GM23248 (cell line): Measurements from ENCODE around the gene CARD11. TPM values are rescaled to one million over a fixed set of nuclear protein-coding genes. Genes with fewer than 3 reads are reported as not detected.

ENCODE experiments used
- DNase-seq: peaks from one replicate; pipeline ENCODE4 v3.0.0-alpha.2; 2015
- H2AFZ ChIP-seq: fragments of 200-600 bp; sonication (generic); 2 replicates; pipeline ENCODE4 v1.6.1; 2016; ENCODE audit warnings: antibody characterized with exemption
- H3F3A ChIP-seq: fragments of 200-600 bp; sonication (generic); 2 replicates; pipeline ENCODE4 v1.6.1; 2016; ENCODE audit warnings: mild to moderate bottlenecking, antibody characterized with exemption, mixed run types; ENCODE audit not compliant: insufficient read depth
- H3K27ac ChIP-seq: fragments of 200-600 bp; sonication (generic); 2 replicates; pipeline ENCODE4 v1.5.1; 2016; ENCODE audit warnings: mild to moderate bottlenecking
- H3K27me3 ChIP-seq: fragments of 200-600 bp; sonication (generic); replicated peaks from 2 replicates; pipeline ENCODE4 v1.6.1; 2016; ENCODE audit warnings: mild to moderate bottlenecking; ENCODE audit not compliant: insufficient read depth
- H3K36me3 ChIP-seq: fragments of 200-600 bp; sonication (generic); 2 replicates; pipeline ENCODE4 v1.6.1; 2016; ENCODE audit warnings: low read depth, mild to moderate bottlenecking
- H3K4me1 ChIP-seq: fragments of 200-600 bp; sonication (generic); 2 replicates; pipeline ENCODE4 v1.6.1; 2016; ENCODE audit warnings: mild to moderate bottlenecking; ENCODE audit not compliant: insufficient read depth
- H3K4me2 ChIP-seq: fragments of 200-600 bp; sonication (generic); one replicate; pipeline ENCODE4 v1.6.1; 2016; ENCODE audit warnings: mild to moderate bottlenecking; ENCODE audit not compliant: unreplicated experiment
- H3K4me3 ChIP-seq: fragments of 200-600 bp; sonication (generic); 2 replicates; pipeline ENCODE4 v1.5.1; 2016; ENCODE audit warnings: mild to moderate bottlenecking
- H3K79me2 ChIP-seq: fragments of 200-600 bp; sonication (generic); 2 replicates; pipeline ENCODE4 v1.6.1; 2016; ENCODE audit warnings: mild to moderate bottlenecking; ENCODE audit not compliant: insufficient read depth
- H3K9ac ChIP-seq: fragments of 200-600 bp; sonication (generic); 2 replicates; pipeline ENCODE4 v1.6.1; 2016; ENCODE audit warnings: mild to moderate bottlenecking
- H3K9me2 ChIP-seq: fragments of 200-600 bp; sonication (generic); 2 replicates; pipeline ENCODE4 v1.6.1; 2016; ENCODE audit warnings: mixed run types, mild to moderate bottlenecking, moderate library complexity; ENCODE audit not compliant: insufficient read depth
- H3K9me3 ChIP-seq: fragments of 200-600 bp; sonication (generic); one replicate; pipeline ENCODE4 v1.6.1; 2017; ENCODE audit warnings: low read depth
- H4K20me1 ChIP-seq: fragments of 200-600 bp; sonication (generic); 2 replicates; pipeline ENCODE4 v1.6.0; 2016; ENCODE audit not compliant: insufficient read depth
- EZH2 ChIP-seq: fragments of 200-600 bp; sonication (generic); IDR thresholded peaks from 2 replicates; pipeline ENCODE4 v1.6.1; 2018; ENCODE audit warnings: antibody characterized with exemption, mild to moderate bottlenecking; ENCODE audit not compliant: insufficient read depth, poor library complexity, severe bottlenecking
- EZH2phosphoT487 ChIP-seq: fragments of 200-600 bp; sonication (generic); IDR thresholded peaks from 2 replicates; pipeline ENCODE4 v1.6.1; 2018; ENCODE audit warnings: antibody characterized with exemption, moderate library complexity, mild to moderate bottlenecking, low read depth; ENCODE audit not compliant: insufficient read depth
- WGBS, 2 experiments: methylation state at CpG; one replicate each; pipeline ENCODE4 v1.1.6; 2015 to 2017; ENCODE audit warnings: low lambda C conversion rate in 2 of 2, low coverage in 1 of 2; ENCODE audit errors: missing lambda C conversion rate in 2 of 2; 5-methylcytosine and 5-hydroxymethylcytosine counted together
- in situ Hi-C: fragments of 300-500 bp; cut with MboI; formaldehyde crosslinking; loops from 2 replicates; pipeline ENCODE4 v1.15.0; 2020
- polyA plus RNA-seq: library from polyadenylated mRNA; unstranded; fragments of >200 nt; fragmentation: Nextera tagmentation; extraction: Ambion mirVana; gene quantifications from 2 replicates; pipeline ENCODE4 v1.2.1, GENCODE V29; 2016
- total RNA-seq: library from RNA; depleted of rRNA; stranded (reverse); fragments of >200 nt; shearing (Covaris generic); gene quantifications from 2 replicates; pipeline ENCODE4 v1.2.3, GENCODE V29; 2014

CARD11 gene
- total and polyA plus RNA-seq, 2 experiments from 2014 or later, result not detected

DNA sequence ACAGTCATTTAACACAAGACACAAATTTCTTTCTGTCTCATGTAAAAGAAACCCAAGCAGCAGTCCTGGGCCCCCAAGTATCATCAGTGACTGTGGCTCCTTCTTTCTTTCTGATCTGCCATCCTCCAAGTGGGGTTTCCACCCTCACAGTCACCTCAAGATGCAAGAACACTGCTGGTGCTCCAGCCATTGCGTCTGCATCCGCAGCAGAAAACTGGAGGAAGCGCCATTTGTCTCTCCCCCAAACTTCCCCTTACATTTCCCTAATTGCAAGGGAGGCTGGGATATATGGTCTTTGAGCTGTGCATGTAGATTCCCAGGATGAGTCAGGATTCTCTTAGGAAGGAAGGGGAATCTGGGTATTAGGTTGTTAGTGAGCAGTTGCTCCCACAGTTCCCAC, 138.6 kb downstream of the CARD11 start:
- DNase-seq, result no peak
- Histone ChIP-seq H3K36me3 (no peaks in the 10 kb centered on the region), H3K27ac (no peak overlapping the region), H2AFZ (no peak overlapping the region), H3F3A (no peaks in the 10 kb centered on the region), H3K79me2 (no peaks in the 10 kb centered on the region), H3K4me2 (no peak overlapping the region), H3K9me2 (no peaks in the 10 kb centered on the region), H3K4me3 (no peak overlapping the region), H3K27me3 (peaks cover 4% of the 10 kb centered on the region; the same call in 1 of the 2 replicates), H3K4me1 (no peaks in the 10 kb centered on the region), H3K9ac (no peak overlapping the region), H3K9me3 (no peaks in the 10 kb centered on the region), H4K20me1 (no peaks in the 10 kb centered on the region)
- TF ChIP-seq EZH2, result no peak
- no peak for TF ChIP-seq EZH2phosphoT487
- in situ Hi-C loops, result no loop called here
- 77 to 81% methylated on average over 3 of the region's 3 CpGs for WGBS, 2 experiments

GRCh38 chr7:2904202-2904601, 139.5 kb downstream of the CARD11 start:
- Histone ChIP-seq H3F3A (no peaks in the 10 kb centered on the region), H3K9me2 (no peaks in the 10 kb centered on the region), H3K27me3 (peaks cover 4% of the 10 kb centered on the region; the same call in 1 of the 2 replicates), H3K4me1 (no peaks in the 10 kb centered on the region), H3K4me3 (no peak overlapping the region), H3K9ac (no peak overlapping the region), H2AFZ (no peak overlapping the region), H3K79me2 (no peaks in the 10 kb centered on the region), H3K9me3 (no peaks in the 10 kb centered on the region), H3K4me2 (no peak overlapping the region), H3K36me3 (no peaks in the 10 kb centered on the region), H4K20me1 (no peaks in the 10 kb centered on the region), H3K27ac (no peak overlapping the region)
- 56 to 59% methylated on average over 16 of the region's 16 CpGs for WGBS, 2 experiments
- in situ Hi-C loops, result no loop called here
- DNase-seq, result no peak
- TF ChIP-seq EZH2phosphoT487, result no peak

GRCh38 chr7:2903682-2904162, 139.9 kb downstream of the CARD11 start:
- TF ChIP-seq EZH2, result no peak
- no peak for TF ChIP-seq EZH2phosphoT487
- DNase-seq, result peak; percentile 15
- 38 to 39% methylated on average over 14 to 15 of the region's 15 CpGs for WGBS, 2 experiments

DNA sequence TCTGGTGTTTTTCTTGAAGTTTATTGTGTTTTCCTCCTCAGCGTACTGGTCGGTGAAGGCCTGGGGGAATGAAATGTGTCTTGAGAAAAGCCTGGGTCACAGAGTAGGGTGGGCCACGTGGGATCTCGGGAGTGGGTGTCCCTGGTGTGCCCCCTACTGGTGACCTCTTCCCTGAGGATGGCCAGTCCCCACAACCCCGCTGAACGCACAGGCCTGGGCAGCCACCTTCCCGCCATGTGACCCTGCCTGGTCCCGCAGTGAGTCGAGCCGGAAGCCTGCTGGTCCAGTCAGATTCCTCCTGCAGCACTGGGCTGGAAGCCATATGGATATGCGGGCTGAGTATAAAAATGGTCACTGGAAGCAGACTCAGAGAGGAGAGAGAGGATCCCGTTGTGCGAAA, 146.6 kb downstream of the CARD11 start:
- H3K27ac ChIP-seq, result no peak overlapping the region
- H3K9me3 ChIP-seq, result no peaks in the 10 kb centered on the region
- no peaks in the 10 kb centered on the region for H3K4me1 ChIP-seq
- no peak overlapping the region for H3K9ac ChIP-seq
- no peaks in the 10 kb centered on the region for H4K20me1 ChIP-seq
- H2AFZ ChIP-seq, result no peak overlapping the region
- no peaks in the 10 kb centered on the region for H3K36me3 ChIP-seq
- TF ChIP-seq EZH2phosphoT487, result no peak
- no peak for TF ChIP-seq EZH2
- H3F3A ChIP-seq, result no peaks in the 10 kb centered on the region
- H3K4me3 ChIP-seq, result no peak overlapping the region
- in situ Hi-C loops, result loop anchor here (25.0 kb wide), 1 partner anchor 990 kb away; no protein-coding TSS in a partner anchor
- no peaks in the 10 kb centered on the region for H3K27me3 ChIP-seq
- no peaks in the 10 kb centered on the region for H3K9me2 ChIP-seq
- H3K79me2 ChIP-seq, result no peaks in the 10 kb centered on the region
- no peak for DNase-seq
- 68 to 70% methylated on average over 13 of the region's 13 CpGs for WGBS, 2 experiments
- no peak overlapping the region for H3K4me2 ChIP-seq

More at GRCh38 chr7:2903682-2904162, 139.9 kb downstream of the CARD11 start:
- Histone ChIP-seq H3K4me2 (no peak overlapping the region), H3K4me3 (no peak overlapping the region), H3F3A (no peaks in the 10 kb centered on the region), H2AFZ (no peak overlapping the region), H3K9me3 (no peaks in the 10 kb centered on the region), H3K9ac (no peak overlapping the region), H3K27ac (no peak overlapping the region), H3K27me3 (peaks cover 4% of the 10 kb centered on the region; the same call in 1 of the 2 replicates), H3K79me2 (no peaks in the 10 kb centered on the region), H3K36me3 (no peaks in the 10 kb centered on the region), H4K20me1 (no peaks in the 10 kb centered on the region), H3K4me1 (no peaks in the 10 kb centered on the region), H3K9me2 (no peaks in the 10 kb centered on the region)
- in situ Hi-C loops, result no loop called here

DNA sequence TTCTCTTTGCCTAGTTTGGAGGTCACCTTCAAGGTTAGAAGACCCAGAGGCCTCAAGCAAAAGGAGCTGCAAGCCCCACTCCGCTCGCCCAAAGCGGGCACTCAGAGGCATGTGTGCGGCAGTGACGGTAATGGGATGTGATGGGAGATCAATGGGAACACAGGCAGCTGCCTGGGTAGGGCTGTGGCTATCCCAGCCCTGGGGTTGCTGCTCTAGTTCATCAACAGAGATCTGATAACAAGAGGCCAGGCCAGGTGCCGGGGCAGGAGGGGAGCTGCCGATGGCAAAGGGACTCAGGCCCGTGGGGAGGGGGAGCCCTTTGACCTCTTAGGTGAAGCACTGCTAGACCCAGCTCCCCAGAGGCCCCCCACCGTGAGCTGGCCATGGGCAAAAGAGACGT, 147.5 kb downstream of the CARD11 start:
- H3K36me3 ChIP-seq, result no peaks in the 10 kb centered on the region
- 69 to 74% methylated on average over 10 of the region's 10 CpGs for WGBS, 2 experiments
- H3K4me1 ChIP-seq, result no peaks in the 10 kb centered on the region
- H3K4me2 ChIP-seq, result no peak overlapping the region
- in situ Hi-C loops, result loop anchor here (25.0 kb wide), 1 partner anchor 991 kb away; no protein-coding TSS in a partner anchor
- H2AFZ ChIP-seq, result no peak overlapping the region
- no peak overlapping the region for H3K27ac ChIP-seq
- no peaks in the 10 kb centered on the region for H3F3A ChIP-seq
- no peak for TF ChIP-seq EZH2
- no peak for TF ChIP-seq EZH2phosphoT487
- DNase-seq, result no peak
- H3K27me3 ChIP-seq, result no peaks in the 10 kb centered on the region
- H3K9me2 ChIP-seq, result no peaks in the 10 kb centered on the region
- no peak overlapping the region for H3K4me3 ChIP-seq
- no peaks in the 10 kb centered on the region for H3K9me3 ChIP-seq
- H3K9ac ChIP-seq, result no peak overlapping the region
- H4K20me1 ChIP-seq, result no peaks in the 10 kb centered on the region
- H3K79me2 ChIP-seq, result no peaks in the 10 kb centered on the region
